ENCODE data around the gene ARHGAP1.

DNA sequence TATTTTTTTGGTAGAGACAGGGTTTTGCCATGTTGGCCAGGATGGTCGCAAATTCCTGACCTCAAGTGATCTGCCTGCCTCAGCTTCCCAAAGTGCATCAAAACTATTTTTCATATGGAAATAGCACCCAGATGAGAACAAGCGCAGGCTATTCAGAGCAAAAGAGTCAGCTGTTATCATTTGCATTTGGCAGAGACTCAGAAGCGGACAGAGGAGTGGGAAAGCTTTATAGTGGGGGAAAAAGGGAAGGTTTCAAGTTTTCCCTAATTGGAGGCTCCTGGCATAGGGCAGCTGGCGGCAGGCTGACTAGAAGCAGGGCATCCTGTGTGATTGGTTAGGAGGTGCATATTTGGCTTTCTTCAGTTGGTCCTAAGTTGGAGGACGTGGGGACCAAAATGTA is 62.9 kb downstream of the ARHGAP1 start:
- TF ChIP-seq NPAS2 (CRISPR knock-in tag; IDR thresholded peaks at IDR 0.05; ENCODE audit: borderline replicate concordance) (no peak), JUN (IDR thresholded peaks at IDR 0.05) (no peak), RAD21 (conservative IDR thresholded peaks at IDR 0.05 in 1 of 2, IDR thresholded peaks at IDR 0.05 in 1 of 2) (no peak), POLR2A (IDR thresholded peaks at IDR 0.05; ENCODE audit: low read length) (no peak), CBX8 (IDR thresholded peaks at IDR 0.05) (no peak), CEBPB (IDR thresholded peaks at IDR 0.05) (no peak), TP53 (CRISPR knock-in tag; IDR thresholded peaks at IDR 0.05) (no peak), NR3C1 (IDR thresholded peaks at IDR 0.05) (no peak)
- TF ChIP-seq, protein P1, sequence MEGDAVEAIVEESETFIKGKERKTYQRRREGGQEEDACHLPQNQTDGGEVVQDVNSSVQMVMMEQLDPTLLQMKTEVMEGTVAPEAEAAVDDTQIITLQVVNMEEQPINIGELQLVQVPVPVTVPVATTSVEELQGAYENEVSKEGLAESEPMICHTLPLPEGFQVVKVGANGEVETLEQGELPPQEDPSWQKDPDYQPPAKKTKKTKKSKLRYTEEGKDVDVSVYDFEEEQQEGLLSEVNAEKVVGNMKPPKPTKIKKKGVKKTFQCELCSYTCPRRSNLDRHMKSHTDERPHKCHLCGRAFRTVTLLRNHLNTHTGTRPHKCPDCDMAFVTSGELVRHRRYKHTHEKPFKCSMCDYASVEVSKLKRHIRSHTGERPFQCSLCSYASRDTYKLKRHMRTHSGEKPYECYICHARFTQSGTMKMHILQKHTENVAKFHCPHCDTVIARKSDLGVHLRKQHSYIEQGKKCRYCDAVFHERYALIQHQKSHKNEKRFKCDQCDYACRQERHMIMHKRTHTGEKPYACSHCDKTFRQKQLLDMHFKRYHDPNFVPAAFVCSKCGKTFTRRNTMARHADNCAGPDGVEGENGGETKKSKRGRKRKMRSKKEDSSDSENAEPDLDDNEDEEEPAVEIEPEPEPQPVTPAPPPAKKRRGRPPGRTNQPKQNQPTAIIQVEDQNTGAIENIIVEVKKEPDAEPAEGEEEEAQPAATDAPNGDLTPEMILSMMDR (IDR thresholded peaks at IDR 0.05), result no peak
